Mammary epithelial cell (primary cell): Measurements from ENCODE around the gene ZNF827.

ENCODE experiments used
- CTCF ChIP-seq, 2 donors: IDR thresholded peaks in 1 of 2; conservative IDR thresholded peaks in 1 of 2; 2 replicates each; pipeline ENCODE4 v1.5.1; 2011 to 2012; ENCODE audit warnings: inconsistent platforms in 2 of 2, low read length in 2 of 2, mild to moderate bottlenecking in 2 of 2, control low read depth in 1 of 2, low read depth in 1 of 2; ENCODE audit not compliant: insufficient read depth in 1 of 2; ENCODE audit errors: extremely low read depth in 1 of 2
- EZH2 ChIP-seq: IDR thresholded peaks from 2 replicates; pipeline ENCODE4 v1.6.1; 2012; ENCODE audit warnings: low read length, inconsistent platforms, borderline replicate concordance

GRCh38 chr4:145960012-145960411 is 21.4 kb upstream of the ZNF827 start:
- TF ChIP-seq CTCF (conservative IDR thresholded peaks at IDR 0.05 in 1 of 2, IDR thresholded peaks at IDR 0.05 in 1 of 2; ENCODE audit: extremely low read depth in 1 of 2, insufficient read depth in 1 of 2, low read depth in 1 of 2, low read length in 2 of 2) (no peak), EZH2 (no peak)
